Adrenal gland (tissue), 5 donors: ENCODE data around the gene GTF3C6.

Source experiments
- POLR2A ChIP-seq, 2 donors: fragments of 450-650 bp; IDR thresholded peaks; one replicate each; pipeline ENCODE4 v1.6.1; 2017; ENCODE audit warnings: antibody characterized with exemption in 2 of 2, mild to moderate bottlenecking in 2 of 2, moderate library complexity in 1 of 2
- TF ChIP-seq, protein P1 (sequence below), 6 experiments: fragments of 450-650 bp in 4 of 6; fragments of 200-600 bp in 2 of 6; sonication (generic) in 1 of 6; IDR thresholded peaks; 1 replicate in 5 of 6; 2 replicates in 1 of 6; pipeline versions ENCODE4 v1.5.1 to v1.8.0; 2016 to 2021; ENCODE audit warnings: antibody characterized with exemption in 6 of 6, mild to moderate bottlenecking in 2 of 6, moderate library complexity in 1 of 6
- donor health status: DM: no; HTN: no; CAD: no.

DNA sequence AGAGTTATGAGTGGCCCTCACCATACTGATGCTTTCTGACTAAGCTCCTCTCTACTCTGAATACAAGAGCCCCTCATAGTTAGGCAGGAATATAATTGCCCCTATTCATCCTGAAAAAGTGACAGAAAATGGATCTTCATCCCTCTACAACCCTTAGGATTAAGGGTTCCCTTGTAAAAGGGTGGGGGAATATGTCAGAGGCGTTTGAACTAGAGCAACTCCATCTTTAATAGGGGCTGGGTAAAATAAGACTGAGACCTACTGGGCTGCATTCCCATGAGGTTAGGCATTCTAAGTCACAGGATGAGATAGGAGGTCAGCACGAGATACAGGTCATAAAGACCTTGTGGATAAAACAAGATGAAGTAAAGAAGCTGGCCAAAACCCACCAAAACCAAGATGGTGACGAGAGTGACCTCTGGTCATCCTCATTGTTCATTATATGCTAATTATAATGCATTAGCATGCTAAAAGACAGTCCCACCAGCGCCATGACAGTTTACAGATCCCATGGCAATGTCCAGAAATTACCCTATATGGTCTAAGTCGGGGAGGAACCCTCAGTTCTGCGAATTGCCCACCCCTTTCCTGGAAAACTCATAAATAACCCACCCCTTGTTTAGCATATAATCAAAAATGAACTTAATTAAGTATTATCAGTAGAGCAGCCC is 4.7 kb upstream of the GTF3C6 start:
- TF ChIP-seq, protein P1, sequence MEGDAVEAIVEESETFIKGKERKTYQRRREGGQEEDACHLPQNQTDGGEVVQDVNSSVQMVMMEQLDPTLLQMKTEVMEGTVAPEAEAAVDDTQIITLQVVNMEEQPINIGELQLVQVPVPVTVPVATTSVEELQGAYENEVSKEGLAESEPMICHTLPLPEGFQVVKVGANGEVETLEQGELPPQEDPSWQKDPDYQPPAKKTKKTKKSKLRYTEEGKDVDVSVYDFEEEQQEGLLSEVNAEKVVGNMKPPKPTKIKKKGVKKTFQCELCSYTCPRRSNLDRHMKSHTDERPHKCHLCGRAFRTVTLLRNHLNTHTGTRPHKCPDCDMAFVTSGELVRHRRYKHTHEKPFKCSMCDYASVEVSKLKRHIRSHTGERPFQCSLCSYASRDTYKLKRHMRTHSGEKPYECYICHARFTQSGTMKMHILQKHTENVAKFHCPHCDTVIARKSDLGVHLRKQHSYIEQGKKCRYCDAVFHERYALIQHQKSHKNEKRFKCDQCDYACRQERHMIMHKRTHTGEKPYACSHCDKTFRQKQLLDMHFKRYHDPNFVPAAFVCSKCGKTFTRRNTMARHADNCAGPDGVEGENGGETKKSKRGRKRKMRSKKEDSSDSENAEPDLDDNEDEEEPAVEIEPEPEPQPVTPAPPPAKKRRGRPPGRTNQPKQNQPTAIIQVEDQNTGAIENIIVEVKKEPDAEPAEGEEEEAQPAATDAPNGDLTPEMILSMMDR (IDR thresholded peaks at IDR 0.05) = no peak
- TF ChIP-seq POLR2A (IDR thresholded peaks at IDR 0.05) = no peak
